ENCODE data around the gene HYAL2. TPM values are rescaled to one million over a fixed set of nuclear protein-coding genes. Genes with fewer than 3 reads are reported as not detected.

Gene HYAL2
- total RNA-seq, 1 donor from 2014 or later: 9.1 TPM

DNA sequence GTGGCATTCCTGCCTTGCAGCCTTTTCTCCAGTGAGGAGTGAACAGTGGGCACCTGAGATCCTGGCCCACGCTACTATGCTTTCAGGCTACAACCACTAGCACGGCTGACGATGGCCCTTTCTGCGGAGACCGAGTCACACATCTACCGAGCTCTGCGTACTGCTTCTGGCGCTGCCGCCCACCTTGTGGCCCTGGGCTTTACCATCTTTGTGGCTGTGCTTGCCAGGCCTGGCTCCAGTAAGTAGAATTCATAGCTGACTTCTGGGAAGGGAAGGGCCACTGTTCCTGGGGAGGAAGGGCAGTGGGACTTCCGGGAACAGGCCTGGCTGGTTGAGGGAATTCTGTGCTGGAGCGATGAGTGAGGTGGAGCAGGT lies 28.8 kb upstream of the HYAL2 start:
- intact Hi-C loops (cut with micrococcal nuclease): loop anchor here (1.0 to 2.0 kb wide), 3 partner anchors 8 to 53 kb away; partner anchors contain the start of genes HYAL3, NAA80 and TMEM115

GRCh38 chr3:50350527-50351322 lies 28.2 kb upstream of the HYAL2 start, which contains the start of the genes CYB561D2 and NPRL2:
TSS of gene CYB561D2 (plus strand) at chr3:50350862. CDS start at chr3:50351434, 572 bp downstream.
TSS of gene NPRL2 (minus strand) at chr3:50350775. CDS start at chr3:50350652, 123 bp downstream.
- intact Hi-C loops (cut with micrococcal nuclease): loop anchor here (1.0 to 2.0 kb wide), 5 partner anchors 9 to 58 kb away; partner anchors contain the start of genes HYAL3, IFRD2, NAA80 and TMEM115

DNA sequence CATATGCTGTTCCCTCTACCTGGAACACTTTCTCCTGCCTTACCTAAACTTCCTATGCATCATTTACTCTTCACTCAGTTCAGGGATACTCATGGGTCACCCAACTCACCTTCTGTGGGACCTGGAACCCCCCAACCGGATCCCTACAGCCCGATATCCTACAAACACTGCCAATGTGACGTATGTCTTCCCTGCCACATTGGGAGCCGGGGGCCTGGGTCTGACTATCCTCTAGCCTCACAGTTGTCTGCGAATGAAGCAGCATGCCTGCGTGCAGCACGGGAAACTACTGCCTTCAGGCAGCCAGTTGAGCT lies 27.6 kb upstream of the HYAL2 start:
- intact Hi-C loops (cut with micrococcal nuclease): loop anchor here (1.0 to 2.0 kb wide), 4 partner anchors 12 to 58 kb away; partner anchors contain the start of genes HYAL3, IFRD2 and NAA80

GRCh38 chr3:50347187-50347813 lies 24.8 kb upstream of the HYAL2 start:
- intact Hi-C loops (cut with micrococcal nuclease): loop anchor here (1.0 kb wide), 1 partner anchor 195 kb away; no protein-coding TSS in a partner anchor

DNA sequence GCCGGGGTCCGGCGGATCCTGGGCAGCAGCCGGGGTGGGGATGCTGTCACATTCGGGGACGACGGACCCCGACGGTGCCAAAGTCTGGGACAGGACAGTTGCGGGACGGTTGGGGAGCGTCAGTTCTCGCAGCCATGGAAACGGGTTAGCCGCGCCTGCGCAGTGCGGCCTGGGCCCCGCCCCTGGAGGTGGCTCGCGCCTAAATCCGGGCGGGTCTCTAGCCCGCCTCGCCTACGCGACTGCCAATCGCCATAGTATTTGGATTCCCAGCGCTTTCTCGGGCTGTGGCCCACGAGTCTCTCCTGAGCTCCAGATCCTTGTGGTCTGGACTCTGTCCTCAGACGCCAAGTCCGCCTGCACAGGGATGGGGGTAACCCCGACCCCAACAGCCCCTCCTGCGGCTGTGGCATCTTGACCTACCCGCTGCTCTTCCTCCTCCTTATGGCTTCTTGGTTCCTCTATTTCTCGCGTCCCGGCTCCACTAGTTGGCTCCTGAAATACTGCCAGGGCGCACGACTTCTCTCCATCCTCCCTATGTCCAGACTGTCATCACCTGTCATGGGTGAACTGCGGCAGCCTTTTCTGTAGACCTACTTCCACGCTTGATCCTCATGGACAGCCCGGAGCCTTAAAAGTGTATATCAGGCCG lies 23.2 kb upstream of the HYAL2 start, which contains the start of gene ZMYND10:
TSS of gene ZMYND10 (minus strand) at position 147 of the 649 bp plus-strand sequence. CDS start 153 bp downstream, outside the sequence.
- intact Hi-C loops (cut with micrococcal nuclease): no loop called here

DNA sequence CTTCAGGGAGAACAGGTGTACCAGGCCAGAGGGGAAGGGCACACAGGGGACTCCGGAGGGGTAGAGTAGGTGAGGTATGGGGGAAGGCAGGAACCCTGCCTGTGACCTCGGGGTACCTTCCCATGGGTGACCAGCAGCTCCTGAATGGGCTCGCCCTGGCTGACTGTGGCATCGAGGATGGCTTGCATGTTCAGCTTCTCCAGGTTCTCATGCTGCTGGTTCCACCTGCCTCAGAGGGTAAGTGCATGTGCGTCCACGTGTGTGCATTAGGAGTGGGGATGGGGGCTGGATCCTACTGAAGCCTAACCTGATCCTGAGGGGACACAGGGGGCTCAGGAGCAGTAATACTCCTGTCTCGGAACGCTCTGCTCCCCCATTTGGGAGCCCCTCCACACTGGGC lies 22.5 kb upstream of the HYAL2 start:
- intact Hi-C loops (cut with micrococcal nuclease): no loop called here

GRCh38 chr3:50342813-50343633 lies 20.5 kb upstream of the HYAL2 start:
- intact Hi-C loops (cut with micrococcal nuclease): loop anchor here (5.0 kb wide), 1 partner anchor 224 kb away; the partner anchor contains the start of genes C3orf18 and HEMK1

- intact Hi-C loops (cut with micrococcal nuclease): loop anchor here (2.0 to 5.0 kb wide), 2 partner anchors 225 to 269 kb away; partner anchors contain the start of genes C3orf18, CISH and HEMK1
Observed at GRCh38 chr3:50341996-50342650, 19.6 kb upstream of the HYAL2 start.

- intact Hi-C loops (cut with micrococcal nuclease): loop anchor here (2.0 to 5.0 kb wide), 2 partner anchors 226 to 269 kb away; partner anchors contain the start of genes C3orf18, CISH and HEMK1
Observed at GRCh38 chr3:50341537-50341936, 19.0 kb upstream of the HYAL2 start.

DNA sequence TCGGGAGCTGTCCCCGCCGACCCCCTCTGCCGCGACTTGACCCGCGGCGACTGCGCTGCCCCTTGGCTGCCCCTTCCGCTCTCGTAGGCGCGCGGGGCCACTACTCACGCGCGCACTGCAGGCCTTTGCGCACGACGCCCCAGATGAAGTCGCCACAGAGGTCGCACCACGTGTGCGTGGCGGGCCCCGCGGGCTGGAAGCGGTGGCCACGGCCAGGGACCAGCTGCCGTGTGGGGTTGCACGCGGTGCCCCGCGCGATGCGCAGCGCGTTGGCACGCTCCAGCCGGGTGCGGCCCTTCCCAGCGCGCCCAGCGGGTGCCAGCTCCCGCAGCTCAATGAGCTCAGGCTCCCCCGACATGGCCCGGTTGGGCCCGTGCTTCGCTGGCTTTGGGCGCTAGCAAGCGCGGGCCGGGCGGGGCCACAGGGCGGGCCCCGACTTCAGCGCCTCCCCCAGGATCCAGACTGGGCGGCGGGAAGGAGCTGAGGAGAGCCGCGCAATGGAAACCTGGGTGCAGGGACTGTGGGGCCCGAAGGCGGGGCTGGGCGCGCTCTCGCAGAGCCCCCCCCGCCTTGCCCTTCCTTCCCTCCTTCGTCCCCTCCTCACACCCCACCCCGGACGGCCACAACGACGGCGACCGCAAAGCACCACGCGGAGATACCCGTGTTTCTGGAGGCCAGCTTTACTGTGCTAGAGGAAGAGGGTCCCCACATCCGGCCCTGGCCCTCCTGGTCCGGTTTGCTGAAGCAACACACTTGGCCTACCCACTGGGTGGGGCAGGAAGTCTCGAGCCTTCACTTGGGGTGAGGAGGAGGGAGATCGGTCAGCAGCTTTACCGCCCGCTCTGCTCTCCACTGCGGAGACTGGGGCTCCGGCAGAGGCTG lies 18.1 kb upstream of the HYAL2 start, which contains the start of gene RASSF1:
TSS of gene RASSF1 (minus strand) at position 389 of the 882 bp plus-strand sequence. CDS start at position 358, 31 bp downstream.
- intact Hi-C loops (cut with micrococcal nuclease): loop anchor here (2.0 to 5.0 kb wide), 2 partner anchors 227 to 270 kb away; partner anchors contain the start of genes C3orf18, CISH and HEMK1

DNA sequence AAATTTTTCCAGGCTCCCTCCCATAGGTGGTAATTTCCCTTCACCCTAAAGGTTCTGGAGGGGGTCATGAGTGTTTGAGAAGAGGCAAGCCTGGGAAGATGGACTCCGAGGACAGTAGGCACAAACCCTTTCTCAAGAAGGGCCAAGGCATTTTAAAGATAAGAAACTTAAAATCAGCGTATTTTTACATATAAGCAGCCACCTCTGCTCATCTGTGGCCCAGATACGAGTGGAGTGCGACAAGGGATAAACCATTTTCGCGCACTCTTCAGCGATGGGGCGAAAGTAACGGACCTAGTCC lies 17.6 kb upstream of the HYAL2 start:
- intact Hi-C loops (cut with micrococcal nuclease): loop anchor here (2.0 to 5.0 kb wide), 2 partner anchors 227 to 271 kb away; partner anchors contain the start of genes C3orf18, CISH and HEMK1

DNA sequence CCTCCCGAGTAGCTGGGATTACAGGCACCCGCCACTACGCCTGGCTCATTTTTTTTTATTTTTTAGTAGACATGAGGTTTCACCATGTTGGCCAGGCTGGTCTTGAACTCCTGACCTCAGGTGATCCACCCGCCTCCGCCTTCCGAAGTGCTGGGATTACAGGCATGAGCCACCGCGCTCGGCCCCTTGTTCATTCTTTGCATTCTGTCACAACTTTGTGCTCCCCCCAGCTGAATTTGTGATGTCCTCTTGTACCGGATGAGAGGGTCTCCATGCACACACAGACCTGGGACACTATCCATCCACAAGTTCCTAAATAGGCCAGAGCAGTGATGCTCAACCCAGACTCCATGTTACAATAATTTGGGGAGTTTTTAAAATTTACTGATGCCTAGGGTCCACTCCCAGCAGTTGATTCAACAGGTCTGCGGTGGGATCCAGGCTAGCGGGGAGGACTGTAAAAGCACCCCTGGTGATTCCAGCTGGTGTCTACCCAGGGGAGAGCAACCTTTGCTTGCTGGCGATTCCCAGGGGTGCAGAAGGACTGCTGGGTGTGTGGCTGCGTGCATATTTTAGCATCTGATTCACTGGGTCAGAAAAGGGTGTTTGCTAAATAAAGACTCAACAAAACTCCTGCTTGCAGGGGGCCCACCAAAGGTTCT lies 17.1 kb upstream of the HYAL2 start:
- intact Hi-C loops (cut with micrococcal nuclease): loop anchor here (2.0 to 5.0 kb wide), 3 partner anchors 228 to 1048 kb away; partner anchors contain the start of genes C3orf18, CISH, HEMK1 and MANF

DNA sequence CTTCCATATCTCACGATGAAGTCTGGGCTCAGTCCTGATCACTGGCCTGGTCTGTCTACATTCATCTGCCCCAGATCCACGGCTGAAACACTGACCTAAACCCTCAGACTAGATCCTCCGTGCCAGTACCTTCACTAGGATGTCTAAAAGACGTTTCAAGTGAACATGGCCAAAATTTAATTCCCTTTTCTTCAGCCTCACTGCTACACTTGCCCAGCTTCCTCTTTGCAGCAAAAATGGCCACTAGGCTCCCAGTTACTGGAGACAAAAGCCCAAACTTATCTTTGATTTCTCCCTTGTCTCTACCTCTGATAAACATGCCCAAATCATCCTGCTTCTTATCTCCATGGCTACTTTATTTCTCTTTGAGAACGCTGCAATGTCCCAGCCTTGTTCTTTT lies 16.4 kb upstream of the HYAL2 start:
- intact Hi-C loops (cut with micrococcal nuclease): loop anchor here (1.0 to 5.0 kb wide), 2 partner anchors 11 to 1048 kb away; partner anchors contain the start of genes CYB561D2, MANF and NPRL2

DNA sequence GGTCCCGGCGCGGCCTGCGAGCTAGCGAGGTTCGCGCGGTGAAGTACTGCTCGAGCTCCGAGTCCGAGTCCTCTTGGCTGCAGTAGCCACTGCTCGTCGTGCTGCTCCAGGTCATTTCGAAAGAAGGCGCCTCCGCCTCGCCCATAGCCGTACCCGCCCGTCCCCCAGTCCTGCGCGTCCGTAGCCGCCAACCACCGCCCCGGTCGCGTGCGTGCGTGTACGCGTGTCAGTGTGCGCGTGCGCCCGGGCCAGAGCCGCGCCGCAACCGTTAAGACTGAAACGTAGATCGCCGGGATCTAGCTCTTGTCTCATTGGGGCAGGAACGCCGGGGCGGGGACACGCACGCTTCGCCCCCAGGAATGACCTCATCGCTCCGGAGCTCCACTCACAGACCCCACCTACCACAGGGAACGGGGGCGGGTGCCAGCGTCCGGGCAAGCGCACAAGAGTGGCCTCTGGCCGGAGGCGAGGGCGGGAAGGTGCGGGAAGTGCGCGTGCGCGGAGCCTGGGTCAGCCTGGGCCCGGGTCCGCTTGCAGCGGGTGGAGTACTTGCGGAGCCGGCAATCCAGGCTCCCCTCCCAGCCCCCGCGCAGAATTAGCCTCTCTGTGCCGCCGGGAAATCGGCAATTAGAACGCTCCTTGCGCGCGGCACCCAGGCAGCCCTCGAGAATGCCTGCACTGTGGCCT lies 14.8 kb upstream of the HYAL2 start:
- intact Hi-C loops (cut with micrococcal nuclease): loop anchor here (1.0 to 5.0 kb wide), 6 partner anchors 9 to 1050 kb away; partner anchors contain the start of genes HYAL3, MANF, NAA80 and TMEM115

DNA sequence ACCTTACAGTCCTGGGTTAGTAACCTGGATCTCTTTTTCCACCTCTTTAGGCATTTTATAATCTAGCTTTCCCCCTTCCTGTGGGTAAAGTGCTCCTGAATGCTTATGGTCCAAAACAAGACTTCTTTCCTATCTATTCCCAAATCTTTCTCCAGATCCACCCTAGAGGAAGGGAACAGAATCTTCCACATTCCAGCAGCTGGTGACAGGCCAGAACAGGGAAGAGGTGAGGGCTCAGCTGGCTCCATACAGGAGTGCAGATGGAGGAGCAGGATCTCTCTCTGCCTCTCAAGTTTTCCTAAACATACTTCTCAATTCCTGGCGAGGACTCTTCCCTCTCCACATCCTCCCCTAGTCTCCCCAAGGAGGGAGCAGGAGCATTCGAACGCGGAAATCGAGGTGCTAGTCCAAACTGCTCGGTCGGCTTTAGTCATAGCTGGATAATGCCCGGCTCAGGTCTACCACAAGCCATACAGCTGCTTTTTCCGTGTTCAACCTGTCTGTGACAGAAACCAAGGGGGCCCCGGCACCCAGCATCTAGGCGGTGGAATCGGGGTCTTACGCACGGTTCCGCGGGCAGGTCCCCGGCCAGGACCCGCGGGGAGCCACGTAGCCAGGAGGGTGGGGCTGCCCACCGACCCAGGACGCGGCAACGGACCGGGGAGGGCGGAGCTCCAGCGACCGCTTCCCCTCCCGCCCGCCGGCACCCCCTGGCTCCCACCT lies 14.1 kb upstream of the HYAL2 start:
- intact Hi-C loops (cut with micrococcal nuclease): loop anchor here (1.0 to 5.0 kb wide), 6 partner anchors 8 to 1051 kb away; partner anchors contain the start of genes HYAL3, MANF, NAA80 and TMEM115

DNA sequence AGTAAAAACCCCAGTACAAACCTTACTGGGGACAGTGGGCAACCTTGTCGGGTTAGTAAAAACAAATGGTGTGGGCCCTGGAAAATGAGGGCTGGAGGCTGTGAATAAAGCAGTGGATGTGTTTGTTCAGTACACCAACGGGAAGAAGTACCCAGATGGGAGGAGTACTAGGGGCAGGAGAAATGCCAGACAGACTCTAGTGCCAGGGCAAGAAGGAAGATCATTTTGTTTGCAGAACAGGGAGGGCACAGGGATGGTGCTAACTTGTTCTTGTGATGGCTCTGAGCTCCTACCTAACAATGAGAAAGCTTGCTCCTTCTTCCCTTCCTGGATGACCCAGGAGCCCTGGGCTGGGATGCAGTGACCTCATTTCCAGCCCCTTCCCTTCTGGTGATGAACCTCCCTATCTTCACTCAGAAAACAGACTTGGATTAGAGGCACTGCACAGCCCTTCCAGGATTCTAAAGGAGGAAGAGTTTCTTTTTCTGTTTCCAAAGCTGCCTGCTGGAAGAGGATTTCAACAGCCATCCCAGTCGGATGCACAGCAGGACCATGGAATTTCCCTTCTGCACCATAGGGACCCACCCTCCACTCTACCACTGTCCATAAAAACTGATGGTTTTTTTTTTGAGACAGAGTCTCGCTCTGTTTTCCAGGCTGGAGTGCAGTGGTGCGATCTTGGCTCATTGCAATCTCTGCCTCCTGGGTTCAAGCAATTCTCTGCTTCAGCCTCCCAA lies 12.0 kb upstream of the HYAL2 start:
- intact Hi-C loops (cut with micrococcal nuclease): loop anchor here (5.0 kb wide), 1 partner anchor 1053 kb away; the partner anchor contains the start of gene MANF
